Measurements from ENCODE around the gene PMPCA. TPM values are rescaled to one million over a fixed set of nuclear protein-coding genes. Genes with fewer than 3 reads are reported as not detected.
"Not testable (repeated sequence)": the region's sequence is repeated elsewhere in the genome, so short reads cannot be mapped to it uniquely, and the experiment has no call there.

PMPCA gene
- total RNA-seq, 1 donor from 2014 or later, result 80.2 TPM

GRCh38 chr9:136403915-136404800 is 6.3 kb upstream of the PMPCA start:
- DNase-seq (no peak), ATAC-seq (ENCODE audit: poor library complexity) (no peak)
- intact Hi-C loops (cut with DNase I), result no loop called here

GRCh38 chr9:136404801-136405136 is 5.7 kb upstream of the PMPCA start:
- ATAC-seq (ENCODE audit: poor library complexity), result no peak
- no peak for DNase-seq
- intact Hi-C loops (cut with DNase I), result no loop called here

- intact Hi-C loops (cut with DNase I), result no loop called here
- ATAC-seq (ENCODE audit: poor library complexity) (no peak), DNase-seq (no peak)
These were observed 5.0 kb upstream of the PMPCA start for GRCh38 chr9:136405481-136405880.

GRCh38 chr9:136405904-136406303 is 4.6 kb upstream of the PMPCA start:
- DNase-seq; ATAC-seq (ENCODE audit: poor library complexity); intact Hi-C loops (cut with DNase I): not testable (repeated sequence)

- DNase-seq; ATAC-seq (ENCODE audit: poor library complexity); intact Hi-C loops (cut with DNase I): not testable (repeated sequence)
These were observed 3.4 kb upstream of the PMPCA start for GRCh38 chr9:136407061-136407460.

GRCh38 chr9:136407911-136408310 is 2.5 kb upstream of the PMPCA start:
- ATAC-seq (ENCODE audit: poor library complexity), result no peak
- intact Hi-C loops (cut with DNase I), result no loop called here
- no peak for DNase-seq

GRCh38 chr9:136409557-136410455 is 652 bp upstream of the PMPCA start:
- intact Hi-C loops (cut with DNase I), result no loop called here
- ATAC-seq (ENCODE audit: poor library complexity) (peak; percentile 4), DNase-seq (no peak)

- intact Hi-C loops (cut with DNase I), result no loop called here
- DNase-seq (no peak), ATAC-seq (ENCODE audit: poor library complexity) (no peak)
These were observed 920 bp downstream of the PMPCA start for GRCh38 chr9:136411378-136411777.

- no peak for DNase-seq
- intact Hi-C loops (cut with DNase I), result no loop called here
- ATAC-seq (ENCODE audit: poor library complexity), result no peak
These were observed 2.5 kb downstream of the PMPCA start for GRCh38 chr9:136412962-136413361.

GRCh38 chr9:136416427-136416826 is 6.0 kb downstream of the PMPCA start:
- intact Hi-C loops (cut with DNase I), result no loop called here
- no peak for ATAC-seq (ENCODE audit: poor library complexity)
- no peak for DNase-seq

GRCh38 chr9:136416914-136417313 is 6.5 kb downstream of the PMPCA start:
- intact Hi-C loops (cut with DNase I), result no loop called here
- DNase-seq, result no peak
- no peak for ATAC-seq (ENCODE audit: poor library complexity)

- intact Hi-C loops (cut with DNase I), result no loop called here
- no peak for DNase-seq
- no peak for ATAC-seq (ENCODE audit: poor library complexity)
These were observed 8.0 kb downstream of the PMPCA start for GRCh38 chr9:136418182-136419091.

GRCh38 chr9:136419092-136419420 is 8.6 kb downstream of the PMPCA start:
- DNase-seq (no peak), ATAC-seq (ENCODE audit: poor library complexity) (no peak)
- intact Hi-C loops (cut with DNase I), result no loop called here

- intact Hi-C loops (cut with DNase I), result no loop called here
- ATAC-seq (ENCODE audit: poor library complexity) (no peak), DNase-seq (no peak)
These were observed 11.3 kb downstream of the PMPCA start for GRCh38 chr9:136421791-136422190.

GRCh38 chr9:136422876-136423275 is 12.4 kb downstream of the PMPCA start:
- DNase-seq (no peak), ATAC-seq (ENCODE audit: poor library complexity) (no peak)
- intact Hi-C loops (cut with DNase I), result no loop called here

- ATAC-seq (ENCODE audit: poor library complexity) (no peak), DNase-seq (no peak)
- intact Hi-C loops (cut with DNase I), result no loop called here
These were observed 13.1 kb downstream of the PMPCA start for GRCh38 chr9:136423432-136424146.

- intact Hi-C loops (cut with DNase I), result no loop called here
- DNase-seq, result no peak
These were observed 14.4 kb downstream of the PMPCA start for GRCh38 chr9:136424750-136425362.

GRCh38 chr9:136425367-136425766 is 14.9 kb downstream of the PMPCA start:
- ATAC-seq (ENCODE audit: poor library complexity); intact Hi-C loops (cut with DNase I): not testable (repeated sequence)

More at GRCh38 chr9:136424750-136425362, 14.4 kb downstream of the PMPCA start:
- no peak for ATAC-seq (ENCODE audit: poor library complexity)

More at GRCh38 chr9:136425367-136425766, 14.9 kb downstream of the PMPCA start:
- not testable (repeated sequence) for DNase-seq
